GM18508 (cell line): ENCODE measurements around the gene GPC2.
"Not testable (repeated sequence)": the region's sequence is repeated elsewhere in the genome, so short reads cannot be mapped to it uniquely, and the experiment has no call there.

Experiments
- ATAC-seq: cut with Tn5 transposase; IDR thresholded peaks from one replicate; pipeline ENCODE4 v1.9.1; 2021; ENCODE audit warnings: moderate number of reproducible peaks; ENCODE audit not compliant: insufficient read depth, unreplicated experiment

Gene GPC2

DNA sequence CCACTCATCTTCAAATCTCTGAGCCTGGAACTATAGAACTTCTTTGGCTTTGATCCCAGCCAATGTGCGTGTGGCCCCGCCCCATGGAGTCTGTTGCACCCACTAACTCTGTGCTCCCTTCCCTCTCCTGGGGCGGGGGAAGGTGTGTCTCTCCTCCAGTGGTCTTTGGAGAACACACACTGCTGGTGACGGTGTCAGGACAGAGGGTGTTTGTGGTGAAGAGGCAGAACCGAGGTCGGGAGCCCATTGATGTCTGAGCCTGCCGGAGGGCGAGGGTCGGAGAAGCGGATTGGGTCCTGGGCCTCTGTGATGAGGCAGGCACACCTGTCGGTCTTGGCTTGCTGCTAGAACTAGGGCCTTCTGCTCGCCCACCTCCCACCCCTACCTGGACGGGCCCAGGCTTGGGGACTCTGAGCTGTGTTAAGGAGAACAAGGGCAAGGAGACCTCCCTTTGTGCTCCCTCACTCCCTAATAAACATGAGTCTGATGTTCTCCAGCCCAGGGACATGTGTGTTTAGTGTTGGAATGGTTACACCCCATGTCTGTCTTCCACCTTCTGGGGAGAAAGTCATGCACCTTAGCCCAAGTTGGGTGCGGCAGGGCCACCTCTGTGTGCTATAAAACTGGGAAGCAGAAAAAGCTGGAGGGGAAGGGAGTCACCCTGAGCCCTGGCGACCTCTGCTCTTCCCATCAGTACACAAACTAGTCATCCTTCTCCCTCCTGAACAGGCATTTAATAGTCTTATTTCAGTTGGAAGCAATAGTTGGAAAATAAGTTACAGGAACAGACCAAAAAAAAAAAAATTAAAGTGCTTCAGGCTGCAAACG, 23.3 kb downstream of the GPC2 start:
- ATAC-seq: no peak

DNA sequence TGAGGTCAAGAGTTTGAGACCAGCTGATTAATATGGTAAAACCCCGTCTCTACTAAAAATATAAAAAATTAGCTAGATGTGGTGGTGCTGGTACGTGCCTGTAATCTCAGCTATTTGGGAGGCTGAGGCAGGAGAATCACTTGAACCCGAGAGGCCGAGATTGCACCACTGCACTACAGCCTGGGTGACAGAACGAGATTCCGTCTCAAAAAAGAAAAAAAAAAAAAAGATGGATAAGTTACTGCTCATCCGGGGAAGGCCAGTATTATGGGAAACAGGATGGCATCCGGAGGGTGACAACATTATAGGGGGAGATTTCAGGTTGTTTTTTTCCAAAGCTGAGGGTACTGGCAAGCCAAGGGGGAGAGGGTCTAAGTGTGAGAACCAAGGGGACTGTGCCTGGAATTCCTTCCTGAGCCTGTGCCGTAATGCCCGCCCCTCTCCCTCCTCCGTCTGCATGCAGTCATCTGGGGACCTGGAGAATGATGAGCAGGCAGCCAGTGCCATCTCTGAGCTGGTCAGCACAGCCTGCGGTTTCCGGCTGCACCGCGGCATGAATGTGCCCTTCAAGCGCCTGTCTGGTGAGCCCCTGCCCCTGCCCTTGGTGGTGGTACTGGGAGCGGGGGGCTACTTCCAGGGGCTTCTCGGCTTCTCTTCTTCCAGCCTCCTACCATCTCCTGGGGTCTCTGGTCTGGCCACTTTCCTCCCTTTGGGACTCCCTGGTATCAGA, 24.1 kb downstream of the GPC2 start:
- ATAC-seq: no peak

DNA sequence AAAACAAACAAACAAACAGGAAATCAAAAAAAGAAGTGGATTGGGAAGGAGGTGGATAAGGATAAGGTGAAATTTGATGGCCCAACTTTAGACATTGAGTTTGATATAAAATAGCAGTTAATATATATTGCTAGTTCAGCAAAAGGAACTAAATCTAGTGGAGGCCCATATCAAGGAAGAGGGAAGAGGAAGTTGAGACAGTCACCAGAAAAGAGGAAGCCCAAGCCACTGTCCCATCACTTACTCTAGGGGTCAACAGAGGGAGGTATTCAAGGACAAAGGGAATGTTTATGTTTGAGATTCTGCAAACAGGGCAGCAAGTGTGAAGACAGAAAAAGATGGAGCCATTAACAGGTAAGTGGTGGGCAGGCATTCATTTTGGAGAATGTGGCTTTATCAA, 24.8 kb downstream of the GPC2 start:
- ATAC-seq: no peak

DNA sequence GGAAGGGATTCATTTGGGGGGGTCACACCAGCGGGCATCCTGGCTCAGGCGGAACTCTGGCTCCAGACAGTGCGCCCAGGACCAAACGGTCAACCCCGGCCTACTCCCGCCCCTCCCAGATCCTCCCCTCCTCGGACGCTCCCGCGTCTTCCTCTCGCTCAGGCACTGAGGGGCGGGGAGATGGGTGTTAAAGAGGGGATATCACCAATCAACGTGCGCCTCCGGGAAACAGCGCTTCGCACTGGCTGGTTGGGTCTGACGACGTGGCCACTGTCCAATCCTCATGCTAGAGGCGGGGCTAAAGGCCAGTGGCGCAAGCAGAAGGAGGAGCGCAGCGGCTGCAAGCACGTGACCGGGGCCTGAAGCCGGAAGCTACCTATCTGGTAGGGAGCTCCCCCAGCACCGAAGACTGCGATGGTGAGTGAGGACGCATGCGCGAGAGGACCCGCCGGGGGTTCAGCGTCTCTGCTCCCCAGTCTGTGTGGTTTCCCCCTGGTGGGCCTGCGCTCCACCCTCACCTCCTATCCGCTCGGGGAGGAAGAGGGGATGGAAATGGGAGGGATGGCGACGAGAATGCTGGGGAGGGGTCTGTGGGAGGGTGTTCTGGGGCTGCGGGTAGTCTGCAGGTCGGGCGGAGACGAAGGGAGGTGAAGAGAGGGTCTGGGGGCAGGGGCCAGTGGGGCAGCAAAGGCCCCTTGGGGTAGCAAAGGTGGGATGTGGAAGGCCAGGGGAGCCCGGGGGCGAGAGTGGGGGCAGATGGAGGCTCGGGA, 28.4 kb downstream of the GPC2 start, which contains the start of gene LAMTOR4:
TSS of gene LAMTOR4 (plus strand) at position 360 of the 770 bp plus-strand sequence. CDS start at position 415, 55 bp downstream.
- peak; percentile 97 for ATAC-seq

DNA sequence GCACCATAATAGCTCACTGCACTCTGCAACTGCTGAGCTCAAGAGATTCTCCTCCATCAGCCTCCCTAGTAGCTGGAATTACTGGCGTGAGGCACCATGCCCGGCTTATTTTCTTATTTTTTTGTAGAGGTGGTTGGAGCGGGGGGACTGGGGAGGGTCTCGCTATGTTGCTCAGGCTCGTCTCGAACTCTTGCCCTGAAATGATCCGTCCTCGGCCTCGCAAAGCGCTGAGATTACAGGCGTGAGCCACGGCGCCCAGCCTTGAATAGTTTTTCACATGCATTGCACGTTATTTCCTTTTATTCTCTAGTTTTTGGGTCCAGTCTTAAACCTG, 29.0 kb downstream of the GPC2 start:
- ATAC-seq: no peak

DNA sequence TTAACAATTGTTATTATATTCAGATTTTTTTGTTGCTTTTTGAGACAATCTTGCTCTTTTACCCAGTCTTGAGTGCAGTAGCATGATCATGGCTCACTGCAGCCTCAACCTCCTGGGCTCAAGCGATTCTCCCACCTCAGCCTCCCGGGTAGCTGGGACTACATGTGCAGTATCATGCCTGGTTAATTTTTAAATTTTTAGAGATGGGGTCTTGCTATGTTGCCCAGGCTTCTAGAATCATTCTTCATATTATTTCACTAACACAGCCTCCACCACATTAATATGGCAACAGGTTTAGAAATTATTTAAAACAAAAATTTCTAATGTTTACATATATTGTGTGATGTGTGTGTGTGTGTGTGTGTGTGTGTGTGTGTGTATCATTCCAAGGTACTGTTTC, 29.9 kb downstream of the GPC2 start:
- no peak for ATAC-seq

DNA sequence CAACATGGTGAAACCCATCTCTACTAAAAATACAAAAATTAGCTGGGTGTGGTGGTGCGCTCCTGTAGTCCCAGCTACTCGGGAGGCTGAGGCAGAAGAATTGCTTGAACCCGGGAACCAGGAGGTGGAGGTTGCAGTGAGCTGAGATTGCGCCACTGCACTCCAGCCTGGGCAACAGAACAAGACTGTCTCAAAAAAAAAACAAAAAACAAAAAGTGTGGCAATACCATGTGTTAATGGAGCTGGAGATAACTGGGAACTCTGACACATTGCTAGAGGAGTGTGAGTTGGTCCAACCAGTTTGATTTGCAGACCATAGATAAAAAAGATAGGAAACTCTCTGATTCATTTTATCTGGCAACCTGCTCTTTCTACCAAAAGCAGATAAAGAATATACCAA, 30.8 kb downstream of the GPC2 start:
- not testable (repeated sequence) for ATAC-seq

DNA sequence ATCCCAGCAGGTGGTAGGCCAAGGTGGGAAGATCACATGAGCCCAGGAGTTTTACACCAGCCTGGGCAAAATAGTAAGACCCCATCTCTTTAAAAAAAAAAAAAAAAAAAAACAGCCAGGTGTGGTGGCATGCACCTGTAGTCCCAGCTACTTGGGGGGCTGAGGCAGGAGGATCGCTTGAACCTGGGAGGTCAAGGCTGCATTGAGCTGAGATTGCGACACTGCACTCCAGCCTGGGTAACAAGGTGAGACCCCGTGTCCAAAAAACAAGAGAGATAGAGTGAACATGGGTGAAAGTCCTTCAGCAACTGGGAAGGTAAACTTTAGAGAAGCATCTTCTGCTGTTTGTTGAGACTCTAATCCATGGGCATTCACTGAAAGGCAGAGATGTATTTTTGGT, 34.7 kb downstream of the GPC2 start:
- ATAC-seq: no peak

DNA sequence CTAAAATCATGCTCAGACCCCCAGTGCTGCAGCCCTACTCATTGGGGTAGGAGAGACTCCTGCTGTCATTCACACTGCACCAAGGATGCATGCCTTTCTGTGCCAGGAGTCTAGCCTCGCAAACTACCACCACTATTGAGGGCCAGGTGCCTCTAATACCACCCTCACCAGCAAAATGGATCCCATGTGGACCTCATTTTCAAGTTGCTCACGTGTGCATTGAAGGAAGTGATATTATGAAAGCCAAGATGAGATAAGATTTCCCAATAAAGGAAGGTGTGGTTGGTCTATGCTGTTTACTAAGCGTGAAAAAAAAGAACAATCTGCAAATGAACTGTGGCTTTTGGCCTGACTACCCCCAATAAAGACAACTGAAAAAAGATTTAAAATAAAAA, 35.6 kb downstream of the GPC2 start:
- no peak for ATAC-seq

DNA sequence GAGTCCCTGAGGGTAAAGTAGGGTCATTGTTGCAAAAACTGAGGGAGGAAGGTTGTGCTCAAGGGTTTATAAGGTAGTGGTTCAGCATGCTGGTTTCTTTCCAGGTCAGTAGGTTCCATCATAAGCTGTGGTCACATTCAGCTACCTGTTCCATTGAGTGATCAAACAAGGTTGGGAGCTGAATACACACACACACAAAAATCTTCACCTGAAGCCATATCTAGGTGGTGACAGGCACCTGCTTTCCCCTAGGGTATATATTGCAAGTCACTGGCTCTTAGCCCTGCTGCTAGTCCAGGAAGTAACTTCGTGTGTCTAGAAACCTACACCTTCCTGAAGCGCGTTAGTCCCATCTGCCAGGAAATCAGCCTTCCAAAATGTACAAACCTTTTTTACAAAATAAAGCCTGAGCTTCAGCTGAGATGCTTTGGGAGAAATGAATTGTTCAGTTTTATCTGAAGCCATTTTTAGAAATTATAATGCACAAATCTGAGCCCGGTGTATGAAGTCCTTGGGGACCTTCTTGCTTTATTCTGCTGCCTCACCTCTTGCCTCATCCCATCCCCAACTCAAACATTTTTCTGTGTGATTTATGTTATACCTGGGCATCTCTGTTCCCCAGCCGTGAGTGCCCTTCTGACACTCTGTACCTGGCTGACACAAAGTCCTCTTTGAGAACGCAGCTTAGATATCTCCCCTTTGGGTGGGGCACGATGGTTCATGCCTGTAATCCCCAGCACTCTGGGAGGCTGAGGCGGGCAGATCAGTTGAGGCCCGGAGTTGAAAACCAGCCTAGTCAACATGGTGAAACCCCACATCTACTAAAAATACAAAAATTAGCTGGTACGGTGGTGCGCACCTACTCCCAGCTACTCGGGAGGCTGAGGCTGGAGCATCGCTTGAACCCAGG, 39.1 kb downstream of the GPC2 start:
- ATAC-seq: no peak

DNA sequence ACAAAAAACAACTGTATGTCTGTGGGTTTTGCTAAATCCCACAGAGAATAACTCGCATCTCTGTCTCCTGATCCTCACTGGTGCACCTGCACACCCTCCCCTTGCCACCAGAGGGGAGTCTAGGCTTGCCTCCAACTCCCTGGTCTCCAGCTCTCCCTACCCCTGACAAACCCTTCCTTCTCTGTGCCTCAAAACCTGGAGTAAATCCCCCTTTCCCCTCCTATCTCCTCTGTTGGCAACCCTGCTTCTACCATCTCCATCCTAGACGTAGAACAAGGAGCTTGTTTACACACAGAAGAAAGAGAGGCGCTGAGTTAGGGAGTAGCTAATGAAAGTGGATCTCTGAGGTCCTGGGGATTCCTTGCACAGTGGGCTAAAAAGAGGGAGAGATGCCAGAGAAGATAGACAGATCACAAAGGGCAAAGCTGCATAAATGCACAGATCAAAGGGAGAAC, 44.5 kb downstream of the GPC2 start:
- no peak for ATAC-seq

DNA sequence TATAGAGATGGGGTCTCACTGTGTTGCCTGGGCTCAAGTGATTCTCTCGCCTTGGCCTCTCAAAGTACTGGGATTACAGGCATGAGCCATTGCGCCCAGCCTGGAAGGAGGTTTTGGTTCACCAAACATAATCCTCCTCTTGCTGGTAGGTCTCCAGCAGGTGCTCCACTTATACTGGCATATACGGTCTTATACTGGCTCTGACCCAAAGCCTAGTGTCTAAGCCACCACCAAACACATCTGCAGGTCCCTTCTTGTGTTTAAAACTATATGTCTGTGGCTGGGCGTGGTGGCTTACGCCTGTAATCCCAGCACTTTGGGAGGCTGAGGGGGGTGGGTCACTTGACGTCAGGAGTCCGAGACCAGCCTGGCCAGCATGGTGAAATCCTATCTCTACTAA, 45.1 kb downstream of the GPC2 start:
- no peak for ATAC-seq

DNA sequence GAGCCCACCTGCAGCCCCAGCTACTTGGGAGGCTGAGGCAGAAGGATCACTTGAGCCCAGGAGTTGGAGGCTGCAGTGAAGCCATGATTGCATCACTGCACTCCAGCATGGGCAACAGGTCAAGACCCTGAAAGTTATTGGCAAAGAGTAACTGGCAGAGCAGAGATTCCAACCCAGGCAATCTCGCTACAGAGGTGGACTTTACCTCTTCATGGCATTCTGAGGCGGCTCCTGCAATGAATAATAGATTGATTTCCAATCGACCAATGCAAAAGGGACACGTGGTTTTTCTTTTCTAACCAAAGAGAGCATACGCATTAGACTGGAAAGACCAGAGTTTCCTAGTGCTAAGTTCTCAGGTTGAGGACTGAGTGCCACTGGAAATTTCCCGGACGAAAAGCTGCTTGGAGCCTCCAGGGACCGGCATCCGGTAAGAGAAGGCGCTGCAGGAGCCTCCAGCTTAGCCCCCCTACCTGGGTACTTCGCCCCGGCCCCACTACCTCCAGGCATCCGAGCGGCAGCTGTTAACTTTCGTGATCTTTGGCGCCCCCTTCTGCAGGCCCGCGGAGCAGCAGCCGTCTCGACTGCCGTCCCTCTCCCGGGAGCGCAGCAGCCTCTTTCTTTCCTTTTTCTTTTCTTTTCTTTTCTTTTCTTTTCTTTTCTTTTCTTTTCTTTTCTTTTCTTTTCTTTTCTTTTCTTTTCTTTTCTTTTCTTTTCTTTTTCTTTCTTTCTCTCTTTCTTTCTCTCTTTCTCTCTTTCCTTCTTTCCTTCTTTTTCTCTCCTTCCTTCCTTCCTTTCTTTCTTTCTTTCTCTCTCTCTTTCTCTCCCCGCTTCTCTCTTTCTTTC, 46.4 kb downstream of the GPC2 start:
- no peak for ATAC-seq

DNA sequence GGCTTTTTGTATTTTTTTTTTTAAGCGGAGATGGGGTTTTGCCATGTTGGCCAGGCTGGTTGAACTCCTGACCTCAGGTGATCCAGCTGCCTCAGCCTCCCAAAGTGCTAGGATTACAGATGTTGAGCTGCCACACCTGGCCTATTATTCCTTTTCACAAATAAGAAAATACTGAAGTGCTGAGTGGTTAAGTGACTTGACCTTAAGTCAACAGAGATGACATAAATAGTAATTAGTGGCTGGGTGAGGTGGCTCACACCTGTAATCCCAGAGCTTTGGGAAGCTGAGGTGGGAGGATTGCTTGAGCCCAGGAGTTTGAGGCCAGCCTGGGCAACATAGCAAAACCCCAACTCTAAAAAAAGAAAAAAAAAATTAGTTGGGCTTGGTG, 47.0 kb downstream of the GPC2 start:
- not testable (repeated sequence) for ATAC-seq

DNA sequence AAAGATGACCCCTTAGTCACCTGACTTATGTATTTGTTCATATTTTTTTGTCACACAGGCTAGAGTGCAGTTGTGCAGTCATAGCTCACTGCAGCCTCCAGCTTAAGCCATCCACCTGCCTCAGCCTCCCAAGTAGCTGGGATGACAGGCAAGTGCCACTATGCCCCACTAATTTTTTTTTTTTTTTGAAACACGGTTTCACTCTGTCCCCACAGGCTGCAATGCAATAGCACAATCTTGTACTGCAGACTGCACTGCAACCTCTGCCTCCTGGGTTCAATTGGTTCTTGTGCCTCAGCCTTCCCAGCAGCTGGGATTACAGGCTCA, 48.6 kb downstream of the GPC2 start:
- ATAC-seq: no peak

DNA sequence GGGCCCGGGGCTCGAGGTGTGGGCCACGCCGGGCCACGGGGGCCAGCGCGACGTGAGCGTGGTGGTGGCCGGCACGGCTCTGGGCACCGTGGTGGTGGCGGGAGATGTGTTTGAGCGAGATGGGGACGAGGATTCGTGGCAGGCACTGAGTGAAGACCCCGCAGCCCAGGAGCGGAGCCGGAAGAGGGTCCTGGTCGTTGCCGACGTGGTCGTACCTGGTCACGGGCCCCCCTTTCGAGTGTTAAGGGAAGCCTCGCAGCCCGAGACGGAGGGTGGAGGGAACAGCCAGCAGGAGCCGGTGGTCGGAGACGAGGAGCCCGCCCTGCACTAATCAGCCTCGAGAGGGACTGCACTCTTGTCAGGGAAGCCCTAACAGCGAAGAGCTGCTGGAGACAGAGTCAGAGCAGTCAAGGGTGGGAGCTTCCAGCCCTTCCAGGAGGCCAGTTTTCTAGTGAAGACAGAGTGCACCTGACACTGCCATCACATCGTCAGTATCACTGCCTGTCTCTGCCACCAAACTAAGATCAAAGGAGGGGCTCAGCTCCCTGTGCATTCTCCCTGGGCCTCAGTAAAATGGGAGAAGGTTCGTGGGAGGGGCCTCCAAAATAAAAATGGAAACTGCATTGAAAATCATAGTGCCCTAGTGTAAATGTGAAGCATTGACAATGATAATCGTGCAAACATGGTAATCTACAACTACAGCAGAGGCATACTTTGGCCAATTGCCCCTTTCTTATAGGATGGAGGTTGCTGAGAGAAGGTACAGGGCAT, 49.1 kb downstream of the GPC2 start:
- ATAC-seq: no peak

DNA sequence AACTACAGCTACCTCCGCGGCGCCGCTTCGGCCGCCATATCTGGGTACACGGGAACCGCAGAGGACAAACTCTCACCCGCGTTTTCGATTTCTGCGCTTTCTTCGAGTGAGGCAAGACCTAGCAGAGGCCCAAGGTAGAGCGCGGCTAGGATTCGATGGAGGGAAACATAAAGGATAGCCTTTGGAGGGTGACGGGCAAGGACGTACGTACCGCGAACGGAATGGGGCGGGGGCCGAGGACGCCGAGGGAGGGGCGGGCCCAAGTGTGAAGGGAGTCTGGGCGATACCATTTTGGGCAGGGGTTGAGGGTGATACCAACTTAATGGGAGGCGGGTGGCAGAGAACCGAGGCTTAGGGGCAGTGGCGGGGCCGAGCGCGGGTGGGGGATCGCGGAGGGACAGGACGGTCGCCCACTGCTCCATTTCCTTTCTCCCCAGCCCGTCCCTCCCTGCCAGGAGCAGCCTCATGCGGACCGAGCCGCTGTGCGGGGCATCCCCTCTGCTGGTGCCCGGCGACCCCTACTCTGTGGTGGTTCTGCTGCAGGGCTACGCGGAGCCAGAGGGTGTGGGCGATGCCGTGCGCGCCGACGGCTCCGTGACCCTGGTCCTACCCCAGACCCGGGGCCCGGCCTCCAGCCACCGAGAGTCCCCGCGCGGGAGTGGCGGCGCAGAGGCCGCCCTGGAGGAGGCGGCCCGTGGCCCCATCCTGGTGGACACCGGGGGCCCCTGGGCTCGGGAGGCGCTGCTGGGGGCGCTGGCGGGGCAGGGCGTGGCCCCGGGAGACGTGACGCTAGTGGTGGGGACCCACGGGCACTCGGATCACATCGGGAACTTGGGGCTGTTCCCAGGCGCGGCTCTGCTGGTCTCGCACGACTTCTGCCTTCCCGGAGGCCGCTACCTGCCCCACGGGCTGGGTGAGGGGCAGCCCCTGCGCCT, 50.0 kb downstream of the GPC2 start, which contains the start of gene MBLAC1:
TSS of gene MBLAC1 (plus strand) at position 37 of the 935 bp plus-strand sequence. CDS start at position 466, 429 bp downstream.
- no peak for ATAC-seq
